PC-9 (cell line): ENCODE results near the gene AK5. TPM values are rescaled to one million over a fixed set of nuclear protein-coding genes. Genes with fewer than 3 reads are reported as not detected.

ENCODE experiments used
- BruUV-seq: library from RNA; stranded (reverse); fragments of 400-500 nt; replicated peaks from 2 replicates; lab custom pipeline; 2021; lab: Mats Ljungman, UMichigan
- CTCF ChIA-PET: fragments of 300-600 bp; sonication (Branson Sonifier 250); formaldehyde crosslinking; loops from one replicate; lab custom pipeline; 2022; ENCODE audit warnings: antibody characterized with exemption; lab: Charles Lee
- POLR2A ChIA-PET: fragments of 300-600 bp; sonication (Branson Sonifier 250); formaldehyde crosslinking; loops from one replicate; lab custom pipeline; 2022; ENCODE audit warnings: antibody characterized with exemption; ENCODE audit not compliant: unreplicated experiment; lab: Charles Lee
- DNase-seq, 2 experiments: peaks; one replicate each; pipeline versions ENCODE4 v3.0.0 to v3.0.0-alpha.2; 2015 to 2022; ENCODE audit warnings: mixed read lengths in 1 of 2
- H2AFZ ChIP-seq: fragments of 200-600 bp; sonication (generic); 2 replicates; pipeline ENCODE4 v1.8.1; 2017; ENCODE audit warnings: antibody characterized with exemption
- H3F3A ChIP-seq: fragments of 200-600 bp; sonication (generic); 2 replicates; pipeline ENCODE4 v1.8.1; 2017; ENCODE audit warnings: antibody characterized with exemption, mild to moderate bottlenecking, low read depth; ENCODE audit not compliant: insufficient read depth
- H3K27ac ChIP-seq: fragments of 200-600 bp; sonication (generic); 2 replicates; pipeline ENCODE4 v1.6.1; 2016; ENCODE audit warnings: mixed run types
- H3K27me3 ChIP-seq: fragments of 200-600 bp; sonication (generic); 2 replicates; pipeline ENCODE4 v1.6.1; 2016; ENCODE audit warnings: low read depth, mixed run types; ENCODE audit not compliant: insufficient read depth
- H3K36me3 ChIP-seq: fragments of 200-600 bp; sonication (generic); 2 replicates; pipeline ENCODE4 v1.6.1; 2016; ENCODE audit warnings: low read depth, mixed run types
- H3K4me1 ChIP-seq: fragments of 200-600 bp; sonication (generic); replicated peaks from 2 replicates; pipeline ENCODE4 v1.6.1; 2016; ENCODE audit warnings: mixed run types; ENCODE audit not compliant: insufficient read depth
- H3K4me2 ChIP-seq: fragments of 200-600 bp; sonication (generic); 2 replicates; pipeline ENCODE4 v1.6.1; 2017; ENCODE audit warnings: mixed run types
- H3K4me3 ChIP-seq: fragments of 200-600 bp; sonication (generic); 2 replicates; pipeline ENCODE4 v1.6.1; 2016; ENCODE audit warnings: mixed run types
- H3K79me2 ChIP-seq: fragments of 200-600 bp; sonication (generic); 2 replicates; pipeline ENCODE4 v1.6.1; 2017; ENCODE audit warnings: low read depth, mixed run types
- H3K9me2 ChIP-seq: fragments of 200-600 bp; sonication (generic); 2 replicates; pipeline ENCODE4 v1.8.1; 2017; ENCODE audit warnings: mild to moderate bottlenecking; ENCODE audit not compliant: insufficient read depth
- H3K9me3 ChIP-seq: fragments of 200-600 bp; sonication (generic); 2 replicates; pipeline ENCODE4 v1.8.1; 2016; ENCODE audit warnings: low read depth; ENCODE audit not compliant: insufficient read depth
- H4K20me1 ChIP-seq: fragments of 200-600 bp; sonication (generic); 2 replicates; pipeline ENCODE4 v1.8.1; 2017; ENCODE audit not compliant: insufficient read depth
- EZH2 ChIP-seq: fragments of 200-600 bp; sonication (generic); IDR thresholded peaks from 2 replicates; pipeline ENCODE4 v1.8.0; 2017; ENCODE audit warnings: antibody characterized with exemption, low read depth
- intact Hi-C: fragments of 100-400 bp; cut with micrococcal nuclease; formaldehyde crosslinking; loops from one replicate; pipeline ENCODE4 v1.10.0; 2022; ENCODE audit not compliant: unreplicated experiment
- total RNA-seq: library from RNA; stranded (reverse); gene quantifications from 2 replicates; pipeline ENCODE4 v1.2.3, GENCODE V29; 2021
- TF ChIP-seq, protein P1 (sequence below): fragments of 200-600 bp; sonication (generic); conservative IDR thresholded peaks from 2 replicates; pipeline ENCODE4 v1.6.1; 2017; ENCODE audit warnings: mixed run types, antibody characterized with exemption, mild to moderate bottlenecking, moderate library complexity

The AK5 gene
- total RNA-seq, 1 experiment from 2014 or later: 1.2 TPM

DNA sequence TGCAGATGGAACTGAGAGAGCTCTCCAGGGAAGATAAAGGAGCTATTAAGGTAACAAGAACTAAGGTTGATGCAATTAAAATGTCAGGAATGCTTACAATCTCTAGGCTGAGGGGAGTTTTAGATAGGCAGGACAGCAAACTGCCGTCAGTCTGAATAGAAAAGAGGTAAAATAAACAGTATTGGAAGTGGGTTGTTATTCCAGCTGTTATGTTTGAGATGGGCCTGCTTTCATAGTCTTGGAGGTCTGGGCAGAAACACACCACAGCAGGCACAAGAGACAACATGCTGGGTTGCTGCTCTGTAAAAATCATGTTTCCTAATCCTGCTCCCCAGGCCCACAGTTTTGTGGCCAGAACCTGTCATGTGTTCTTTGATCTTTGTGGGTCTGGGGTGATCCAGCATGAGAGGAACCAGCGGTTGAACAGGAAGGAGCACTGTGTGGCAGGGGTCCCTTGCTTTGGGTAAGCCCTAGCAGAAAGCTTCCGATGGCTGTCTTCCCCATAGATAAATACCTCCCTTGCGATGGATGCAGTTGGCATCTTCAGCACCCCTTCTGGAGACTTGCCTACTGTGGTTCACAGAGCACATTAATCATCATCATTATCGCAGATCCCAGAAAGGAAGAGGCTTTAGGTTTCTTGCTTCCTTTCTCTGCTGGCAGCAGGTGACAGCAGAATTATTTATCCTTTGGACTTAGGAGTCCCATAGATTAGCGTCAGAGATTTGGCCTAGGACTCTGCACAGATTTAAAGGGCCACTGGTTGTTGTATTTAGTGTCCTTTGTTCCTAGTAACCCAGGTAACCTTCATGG is 97.1 kb downstream of the AK5 start:
- no peaks in the 10 kb centered on the region; the same call in 1 of the 2 replicates for H3K9me2 ChIP-seq
- H3K9me3 ChIP-seq: 0 out of 2 replicates have a peak, but pooled peaks cover 3% of the 10 kb centered on the region
- no peak overlapping the region for H3K27ac ChIP-seq
- ChIA-PET POLR2A (no interaction called here), CTCF (no interaction called here)
- no peaks in the 10 kb centered on the region for H3K4me1 ChIP-seq
- no peaks in the 10 kb centered on the region for H3K36me3 ChIP-seq
- no peaks in the 10 kb centered on the region for H3K79me2 ChIP-seq
- no peaks in the 10 kb centered on the region for H3F3A ChIP-seq
- H3K4me2 ChIP-seq: no peak overlapping the region
- H3K27me3 ChIP-seq: no peaks in the 10 kb centered on the region
- intact Hi-C loops: no loop called here
- DNase-seq: no peak
- H2AFZ ChIP-seq: no peak overlapping the region
- no peaks in the 10 kb centered on the region for H4K20me1 ChIP-seq
- TF ChIP-seq, protein P1, sequence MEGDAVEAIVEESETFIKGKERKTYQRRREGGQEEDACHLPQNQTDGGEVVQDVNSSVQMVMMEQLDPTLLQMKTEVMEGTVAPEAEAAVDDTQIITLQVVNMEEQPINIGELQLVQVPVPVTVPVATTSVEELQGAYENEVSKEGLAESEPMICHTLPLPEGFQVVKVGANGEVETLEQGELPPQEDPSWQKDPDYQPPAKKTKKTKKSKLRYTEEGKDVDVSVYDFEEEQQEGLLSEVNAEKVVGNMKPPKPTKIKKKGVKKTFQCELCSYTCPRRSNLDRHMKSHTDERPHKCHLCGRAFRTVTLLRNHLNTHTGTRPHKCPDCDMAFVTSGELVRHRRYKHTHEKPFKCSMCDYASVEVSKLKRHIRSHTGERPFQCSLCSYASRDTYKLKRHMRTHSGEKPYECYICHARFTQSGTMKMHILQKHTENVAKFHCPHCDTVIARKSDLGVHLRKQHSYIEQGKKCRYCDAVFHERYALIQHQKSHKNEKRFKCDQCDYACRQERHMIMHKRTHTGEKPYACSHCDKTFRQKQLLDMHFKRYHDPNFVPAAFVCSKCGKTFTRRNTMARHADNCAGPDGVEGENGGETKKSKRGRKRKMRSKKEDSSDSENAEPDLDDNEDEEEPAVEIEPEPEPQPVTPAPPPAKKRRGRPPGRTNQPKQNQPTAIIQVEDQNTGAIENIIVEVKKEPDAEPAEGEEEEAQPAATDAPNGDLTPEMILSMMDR: no peak
- no peak for TF ChIP-seq EZH2
- H3K4me3 ChIP-seq: no peak overlapping the region
- no TSS peak for BruUV-seq

DNA sequence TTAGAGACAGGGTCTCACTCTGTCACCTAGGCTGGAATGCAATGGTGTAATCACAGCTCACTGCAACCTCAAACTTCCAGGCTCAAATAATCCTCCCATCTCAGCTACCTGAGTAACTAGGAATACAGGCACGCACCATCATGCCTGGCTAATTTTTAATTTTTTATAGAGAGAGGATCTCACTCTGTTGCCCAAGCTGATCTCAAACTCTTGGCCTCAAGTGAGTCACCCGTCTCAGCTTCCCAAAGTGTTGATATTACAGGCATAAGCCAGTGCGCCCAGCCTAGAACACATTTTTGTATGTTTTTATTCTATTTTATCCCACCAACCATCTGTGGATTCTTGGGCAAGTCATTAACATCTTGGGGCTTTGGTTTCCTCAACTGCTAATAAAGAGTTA is 100.5 kb downstream of the AK5 start:
- intact Hi-C loops: no loop called here
- Histone ChIP-seq H3K36me3 (no peaks in the 10 kb centered on the region), H3K4me2 (no peak overlapping the region), H3K4me1 (no peaks in the 10 kb centered on the region), H3K9me3 (0 out of 2 replicates have a peak, but pooled peaks cover 3% of the 10 kb centered on the region), H3K9me2 (no peaks in the 10 kb centered on the region), H3K27ac (no peak overlapping the region), H3F3A (no peaks in the 10 kb centered on the region), H4K20me1 (no peaks in the 10 kb centered on the region), H3K27me3 (no peaks in the 10 kb centered on the region), H3K79me2 (no peaks in the 10 kb centered on the region), H3K4me3 (no peak overlapping the region), H2AFZ (no peak overlapping the region)
- CTCF ChIA-PET: no interaction called here
- no peak for DNase-seq
- POLR2A ChIA-PET: no interaction called here
- no TSS peak for BruUV-seq
- no peak for TF ChIP-seq EZH2
- TF ChIP-seq, protein P1: no peak

DNA sequence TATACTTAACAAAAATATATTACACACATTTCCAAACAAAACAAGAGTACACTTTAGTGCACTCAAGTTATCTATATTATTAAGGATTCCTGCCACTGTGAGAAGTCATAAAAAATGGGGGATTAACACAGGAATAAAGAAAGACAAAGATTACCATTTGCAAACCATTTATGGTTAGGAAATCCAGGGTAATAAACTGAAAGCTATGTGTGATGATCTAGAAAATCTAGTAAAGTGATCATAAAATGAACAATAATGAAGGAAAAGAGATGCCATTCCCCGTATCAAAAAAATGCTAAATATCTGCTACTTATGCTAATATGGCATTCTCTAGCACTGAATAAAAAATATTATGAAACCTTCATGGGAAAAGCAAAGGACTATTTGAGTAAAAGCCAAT is 101.4 kb downstream of the AK5 start:
- TF ChIP-seq EZH2: no peak
- TF ChIP-seq, protein P1: no peak
- H3K27ac ChIP-seq: no peak overlapping the region
- intact Hi-C loops: no loop called here
- no peak overlapping the region for H3K4me2 ChIP-seq
- H3K36me3 ChIP-seq: no peaks in the 10 kb centered on the region
- H3K4me1 ChIP-seq: no peaks in the 10 kb centered on the region
- no peaks in the 10 kb centered on the region for H3K9me2 ChIP-seq
- POLR2A ChIA-PET: no interaction called here
- H3F3A ChIP-seq: no peaks in the 10 kb centered on the region
- H2AFZ ChIP-seq: no peak overlapping the region
- H3K4me3 ChIP-seq: no peak overlapping the region
- H3K79me2 ChIP-seq: no peaks in the 10 kb centered on the region
- DNase-seq: no peak
- CTCF ChIA-PET: no interaction called here
- H3K27me3 ChIP-seq: no peaks in the 10 kb centered on the region
- no TSS peak for BruUV-seq
- H3K9me3 ChIP-seq: 0 out of 2 replicates have a peak, but pooled peaks cover 3% of the 10 kb centered on the region
- no peaks in the 10 kb centered on the region for H4K20me1 ChIP-seq
